ENCODE results near the gene PRKAA1. TPM values are rescaled to one million over a fixed set of nuclear protein-coding genes. Genes with fewer than 3 reads are reported as not detected.

The PRKAA1 gene
- total and polyA plus RNA-seq, 2 of the 13 experiments (the other 11 are each of a cell fraction or from before 2014, with no cell fraction given): 36.6 to 58.0 TPM

- peak; percentile 26; the same call in 1 of the 2 replicates for TF ChIP-seq ARID5B (CRISPR knock-in tag; IDR thresholded peaks at IDR 0.05)
- no peak for TF ChIP-seq TBP (CRISPR knock-in tag; IDR thresholded peaks at IDR 0.05)
- no peak for TF ChIP-seq PTBP1 (IDR thresholded peaks at IDR 0.05; ENCODE audit: low read depth, low read length, poor library complexity, severe bottlenecking)
- no peak for TF ChIP-seq TBX2 (CRISPR knock-in tag; IDR thresholded peaks at IDR 0.05; ENCODE audit: borderline replicate concordance)
- TF ChIP-seq CEBPG (CRISPR knock-in tag; IDR thresholded peaks at IDR 0.05): peak; percentile 40; the same call in 1 of the 2 replicates
- TF ChIP-seq MTF2 (CRISPR knock-in tag; IDR thresholded peaks at IDR 0.05; ENCODE audit: borderline replicate concordance): no peak
- no peak for TF ChIP-seq SSRP1 (CRISPR knock-in tag; IDR thresholded peaks at IDR 0.05)
- TF ChIP-seq ZBTB2 (CRISPR knock-in tag; IDR thresholded peaks at IDR 0.05; ENCODE audit: low read depth): no peak
- TF ChIP-seq ARNT2 (CRISPR knock-in tag; IDR thresholded peaks at IDR 0.05; ENCODE audit: low read depth): no peak
- no peak for TF ChIP-seq CEBPZ (IDR thresholded peaks at IDR 0.05; ENCODE audit: low read length)
- TF ChIP-seq MXD1 (CRISPR knock-in tag; IDR thresholded peaks at IDR 0.05): no peak
- TF ChIP-seq ZNF296 (CRISPR knock-in tag; conservative IDR thresholded peaks at IDR 0.05): no peak
- peak; percentile 22; the same call in 1 of the 2 replicates for TF ChIP-seq SRF (IDR thresholded peaks at IDR 0.05; ENCODE audit: low read depth, low read length)
- no peak for TF ChIP-seq SIX1 (CRISPR knock-in tag; IDR thresholded peaks at IDR 0.05; ENCODE audit: borderline replicate concordance)
- TF ChIP-seq MYPOP (CRISPR knock-in tag; IDR thresholded peaks at IDR 0.05): no peak
- TF ChIP-seq RXRA (CRISPR knock-in tag; IDR thresholded peaks at IDR 0.05): no peak
- TF ChIP-seq SYNCRIP (IDR thresholded peaks at IDR 0.05; ENCODE audit: insufficient read depth, low read depth, low read length): no peak
- no peak for TF ChIP-seq ZNF549 (CRISPR knock-in tag; IDR thresholded peaks at IDR 0.05)
- no peak for TF ChIP-seq BCL6 (CRISPR knock-in tag; IDR thresholded peaks at IDR 0.05)
- no peak for TF ChIP-seq HBP1 (CRISPR knock-in tag; IDR thresholded peaks at IDR 0.05; ENCODE audit: low read depth)
These were observed 1.7 kb downstream of the PRKAA1 start (continued) for GRCh38 chr5:40796487-40796889.

Measured in HepG2 (cell line).